ENCODE data around the gene BRCC3.

BRCC3 gene

GRCh38 chrX:155056877-155057792 is 14.2 kb upstream of the BRCC3 start:
- peak; percentile 11 to 56 (median 25) for DNase-seq

- no peak for DNase-seq
Observed at GRCh38 chrX:155061760-155062159, 9.5 kb upstream of the BRCC3 start.

- no peak for DNase-seq
Observed at GRCh38 chrX:155065035-155065734, 6.1 kb upstream of the BRCC3 start.

GRCh38 chrX:155068165-155068564 is 3.1 kb upstream of the BRCC3 start:
- DNase-seq = no peak

- DNase-seq = no peak
Observed at GRCh38 chrX:155069414-155069813, 1.9 kb upstream of the BRCC3 start.

GRCh38 chrX:155070038-155070437 is 1.3 kb upstream of the BRCC3 start:
- no peak for DNase-seq

- DNase-seq = no peak
Observed at GRCh38 chrX:155070663-155070974, 689 bp upstream of the BRCC3 start.

- no peak for DNase-seq
Observed at GRCh38 chrX:155071694-155072280, 479 bp downstream of the BRCC3 start.

GRCh38 chrX:155086202-155086840 is 15.0 kb downstream of the BRCC3 start:
- peak in 3 of 5 donors; percentile 11 to 37 (median 29) for DNase-seq

- no peak for DNase-seq
Observed at GRCh38 chrX:155086961-155087735, 15.8 kb downstream of the BRCC3 start.

- peak in 2 of 5 donors; percentile 20 to 36 for DNase-seq
Observed at GRCh38 chrX:155094468-155095061, 23.3 kb downstream of the BRCC3 start.

GRCh38 chrX:155105919-155106318 is 34.6 kb downstream of the BRCC3 start:
- DNase-seq = no peak

GRCh38 chrX:155108427-155108826 is 37.1 kb downstream of the BRCC3 start:
- no peak for DNase-seq

- DNase-seq = peak in 1 of 5 donors; percentile 5
Observed at GRCh38 chrX:155112171-155112570, 40.9 kb downstream of the BRCC3 start.

GRCh38 chrX:155113097-155113496 is 41.8 kb downstream of the BRCC3 start:
- DNase-seq = no peak

- no peak for DNase-seq
Observed at GRCh38 chrX:155115174-155115819, 44.0 kb downstream of the BRCC3 start.

GRCh38 chrX:155127465-155127864 is 56.2 kb downstream of the BRCC3 start:
- no peak for DNase-seq

GRCh38 chrX:155127940-155128339 is 56.6 kb downstream of the BRCC3 start:
- no peak for DNase-seq

- DNase-seq = no peak
Observed at GRCh38 chrX:155132110-155132509, 60.8 kb downstream of the BRCC3 start.

- no peak for DNase-seq
Observed at GRCh38 chrX:155134255-155134654, 62.9 kb downstream of the BRCC3 start.

GRCh38 chrX:155143959-155144548 is 72.7 kb downstream of the BRCC3 start:
- DNase-seq = no peak

Data from T-helper 1 cell (primary cell).